Transverse colon (tissue), 4 donors: ENCODE results near the gene OR52A5. TPM values are rescaled to one million over a fixed set of nuclear protein-coding genes. Genes with fewer than 3 reads are reported as not detected.
"Not testable (repeated sequence)": the region's sequence is repeated elsewhere in the genome, so short reads cannot be mapped to it uniquely, and the experiment has no call there.

Experiments used
- DNase-seq: peaks from one replicate; pipeline ENCODE4 v3.0.0-alpha.2; 2019
- H3K27ac ChIP-seq, 4 donors: fragments of 200-600 bp; sonication (generic); 2 replicates each; pipeline ENCODE4 v1.5.1; 2016 to 2018; ENCODE audit warnings: inconsistent platforms in 4 of 4
- H3K27me3 ChIP-seq: fragments of 200-600 bp; sonication (generic); 2 replicates; pipeline ENCODE4 v1.5.1; 2017; ENCODE audit warnings: inconsistent platforms
- H3K36me3 ChIP-seq, 4 donors: fragments of 200-600 bp; sonication (generic); 2 replicates each; pipeline ENCODE4 v1.5.1; 2017 to 2019; ENCODE audit warnings: inconsistent platforms in 4 of 4
- H3K4me1 ChIP-seq, 4 donors: fragments of 200-600 bp; sonication (generic); 2 replicates each; pipeline ENCODE4 v1.5.1; 2017 to 2020; ENCODE audit warnings: inconsistent platforms in 4 of 4
- H3K4me3 ChIP-seq, 4 donors: fragments of 200-600 bp; sonication (generic); 1 replicate in 1 of 4; 2 replicates in 3 of 4; pipeline versions ENCODE4 v1.5.1 to v1.6.1; 2017 to 2019; ENCODE audit warnings: inconsistent platforms in 4 of 4
- H3K9me3 ChIP-seq, 2 donors: fragments of 200-600 bp; sonication (generic); 2 replicates each; pipeline ENCODE4 v1.5.1; 2017 to 2019; ENCODE audit warnings: inconsistent platforms in 2 of 2
- EP300 ChIP-seq: sonication (generic); formaldehyde crosslinking; IDR thresholded peaks from one replicate; pipeline ENCODE4 v1.6.1; 2017; ENCODE audit warnings: antibody characterized with exemption, low read depth
- POLR2A ChIP-seq: fragments of 450-650 bp; IDR thresholded peaks from one replicate; pipeline ENCODE4 v1.6.1; 2016; ENCODE audit warnings: antibody characterized with exemption, mild to moderate bottlenecking, moderate library complexity
- POLR2AphosphoS5 ChIP-seq, 3 donors: sonication (generic); formaldehyde crosslinking; IDR thresholded peaks; one replicate each; pipeline ENCODE4 v1.6.1; 2016; ENCODE audit warnings: antibody characterized with exemption in 3 of 3
- WGBS, 2 donors: methylation state at CpG; one replicate each; pipeline ENCODE4 v1.1.5; 2018; ENCODE audit warnings: low coverage in 1 of 2; 5-methylcytosine and 5-hydroxymethylcytosine counted together
- in situ Hi-C, 4 donors: fragments of 200-750 bp; cut with MboI; loops; one replicate each; pipeline versions ENCODE4 v1.15.0 to v1.15.1; 2017; ENCODE audit warnings: low sequenced_read_pairs in 3 of 4, low pct_ligation_motif_present in 1 of 4, low pct_unique_long_range_greater_than_20kb in 1 of 4
- intact Hi-C: fragments of 100-400 bp; cut with DNase I; formaldehyde crosslinking; loops from one replicate; pipeline ENCODE4 v1.15.1; 2023; ENCODE audit warnings: low total_unique reads
- total RNA-seq, 4 donors: library from RNA; depleted of rRNA; stranded (reverse); fragments of >200 nt; gene quantifications; one replicate each; pipeline ENCODE4 v1.1.0, GENCODE V29; 2016
- TF ChIP-seq, protein P1 (sequence below), 5 experiments: fragments of 200-600 bp in 3 of 5; fragments of 450-650 bp in 2 of 5; sonication (generic) in 3 of 5; IDR thresholded peaks; 1 replicate in 2 of 5; 2 replicates in 3 of 5; pipeline ENCODE4 v1.5.1; 2016 to 2017; ENCODE audit warnings: antibody characterized with exemption in 5 of 5, inconsistent platforms in 3 of 5, mild to moderate bottlenecking in 2 of 5, moderate library complexity in 1 of 5

Gene OR52A5
- total RNA-seq, 4 donors from 2014 or later: not detected

DNA sequence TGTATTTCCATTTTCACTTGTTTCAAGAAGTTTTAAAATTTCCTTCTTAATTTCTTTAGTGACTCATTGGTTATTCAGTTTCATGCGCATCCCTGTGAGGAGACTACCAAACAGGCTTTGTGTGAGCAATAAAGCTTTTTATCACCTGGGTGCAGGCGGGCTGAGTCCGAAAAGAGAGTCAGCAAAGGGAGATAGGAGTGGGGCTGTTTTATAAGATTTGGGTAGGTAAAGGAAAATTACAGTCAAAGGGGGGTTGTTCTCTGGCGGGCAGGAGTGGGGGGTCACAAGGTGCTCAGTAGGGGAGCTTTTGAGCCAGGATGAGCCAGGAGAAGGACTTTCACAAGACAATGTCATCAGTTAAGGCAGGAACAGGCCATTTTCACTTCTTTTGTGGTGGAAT is 22.1 kb upstream of the OR52A5 start:
- in situ Hi-C loops, DNase-seq, H3K9me3 ChIP-seq, H3K4me1 ChIP-seq, H3K36me3 ChIP-seq, intact Hi-C loops, H3K27ac ChIP-seq, H3K4me3 ChIP-seq, H3K27me3 ChIP-seq: not testable (repeated sequence)
- 40 to 88% methylated on average over 1 to 4 of the region's 4 CpGs for WGBS, 2 donors

DNA sequence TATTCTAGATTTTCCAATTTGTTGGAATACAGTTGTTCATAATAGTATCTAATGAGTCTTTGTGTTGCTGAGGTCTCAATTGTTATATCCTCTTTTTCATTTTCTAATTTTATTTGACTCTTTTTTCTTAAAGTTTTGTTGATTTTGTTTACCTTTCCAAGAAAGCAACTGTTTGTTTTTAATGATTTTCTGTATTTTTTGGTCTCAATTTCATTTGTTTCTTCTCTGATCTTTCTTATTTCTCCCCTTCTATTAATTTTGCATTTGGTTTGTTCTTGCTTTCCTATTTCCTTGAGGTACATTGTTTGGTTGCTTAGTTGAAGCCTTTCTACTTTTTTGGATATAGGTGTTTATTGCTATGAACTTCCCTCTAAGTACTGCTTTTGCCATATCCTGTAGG is 21.6 kb upstream of the OR52A5 start:
- H3K4me1 ChIP-seq: no peaks in the 10 kb centered on the region
- in situ Hi-C loops: no loop called here
- DNase-seq: no peak
- TF ChIP-seq POLR2AphosphoS5 (IDR thresholded peaks at IDR 0.05): no peak
- TF ChIP-seq EP300: no peak
- TF ChIP-seq, protein P1, sequence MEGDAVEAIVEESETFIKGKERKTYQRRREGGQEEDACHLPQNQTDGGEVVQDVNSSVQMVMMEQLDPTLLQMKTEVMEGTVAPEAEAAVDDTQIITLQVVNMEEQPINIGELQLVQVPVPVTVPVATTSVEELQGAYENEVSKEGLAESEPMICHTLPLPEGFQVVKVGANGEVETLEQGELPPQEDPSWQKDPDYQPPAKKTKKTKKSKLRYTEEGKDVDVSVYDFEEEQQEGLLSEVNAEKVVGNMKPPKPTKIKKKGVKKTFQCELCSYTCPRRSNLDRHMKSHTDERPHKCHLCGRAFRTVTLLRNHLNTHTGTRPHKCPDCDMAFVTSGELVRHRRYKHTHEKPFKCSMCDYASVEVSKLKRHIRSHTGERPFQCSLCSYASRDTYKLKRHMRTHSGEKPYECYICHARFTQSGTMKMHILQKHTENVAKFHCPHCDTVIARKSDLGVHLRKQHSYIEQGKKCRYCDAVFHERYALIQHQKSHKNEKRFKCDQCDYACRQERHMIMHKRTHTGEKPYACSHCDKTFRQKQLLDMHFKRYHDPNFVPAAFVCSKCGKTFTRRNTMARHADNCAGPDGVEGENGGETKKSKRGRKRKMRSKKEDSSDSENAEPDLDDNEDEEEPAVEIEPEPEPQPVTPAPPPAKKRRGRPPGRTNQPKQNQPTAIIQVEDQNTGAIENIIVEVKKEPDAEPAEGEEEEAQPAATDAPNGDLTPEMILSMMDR (IDR thresholded peaks at IDR 0.05): no peak
- TF ChIP-seq POLR2A: no peak
- H3K27ac ChIP-seq: no peak overlapping the region
- no peaks in the 10 kb centered on the region for H3K27me3 ChIP-seq
- no peaks in the 10 kb centered on the region for H3K9me3 ChIP-seq
- intact Hi-C loops: no loop called here
- H3K36me3 ChIP-seq: no peaks in the 10 kb centered on the region
- H3K4me3 ChIP-seq: no peak overlapping the region

DNA sequence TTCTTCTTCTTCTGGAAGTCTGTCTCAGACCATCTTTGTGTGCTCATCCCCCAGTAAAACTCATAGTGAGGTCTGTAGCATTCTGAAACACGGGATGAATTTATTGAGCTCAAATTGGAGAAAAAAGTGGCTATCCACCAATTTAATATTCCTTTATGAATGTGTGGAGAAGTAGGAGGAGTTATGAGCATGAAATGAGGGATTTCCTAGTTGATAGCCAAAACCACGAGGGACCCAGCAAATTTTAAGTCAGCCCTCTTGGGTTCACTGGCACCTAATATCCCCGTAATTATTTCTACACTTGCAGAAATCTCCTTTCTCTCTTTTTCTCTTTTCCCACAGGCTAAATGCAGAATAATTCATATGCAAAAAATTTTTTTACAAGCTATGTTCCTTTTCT is 16.5 kb upstream of the OR52A5 start, which contains the start of gene OR52A1:
Gene OR52A1, minus strand, starts transcription at position 101 of the 400 bp plus-strand sequence. CDS start 2,388 bp downstream, outside the sequence.
- no peaks in the 10 kb centered on the region for H3K36me3 ChIP-seq
- in situ Hi-C loops (no loop called here), intact Hi-C loops (no loop called here)
- no peaks in the 10 kb centered on the region for H3K9me3 ChIP-seq
- no peak for DNase-seq
- no peak within 1 kb of the TSS for H3K4me3 ChIP-seq
- TF ChIP-seq POLR2A: no peak
- TF ChIP-seq, protein P1 (IDR thresholded peaks at IDR 0.05): no peak
- TF ChIP-seq EP300: no peak
- TF ChIP-seq POLR2AphosphoS5 (IDR thresholded peaks at IDR 0.05): no peak
- no peak within 1 kb of the TSS for H3K27ac ChIP-seq
- H3K27me3 ChIP-seq: no peaks in the 10 kb centered on the region
- H3K4me1 ChIP-seq: no peaks in the 10 kb centered on the region
- 71 to 80% methylated on average over 1 to 3 of the region's 3 CpGs for WGBS, 2 donors

DNA sequence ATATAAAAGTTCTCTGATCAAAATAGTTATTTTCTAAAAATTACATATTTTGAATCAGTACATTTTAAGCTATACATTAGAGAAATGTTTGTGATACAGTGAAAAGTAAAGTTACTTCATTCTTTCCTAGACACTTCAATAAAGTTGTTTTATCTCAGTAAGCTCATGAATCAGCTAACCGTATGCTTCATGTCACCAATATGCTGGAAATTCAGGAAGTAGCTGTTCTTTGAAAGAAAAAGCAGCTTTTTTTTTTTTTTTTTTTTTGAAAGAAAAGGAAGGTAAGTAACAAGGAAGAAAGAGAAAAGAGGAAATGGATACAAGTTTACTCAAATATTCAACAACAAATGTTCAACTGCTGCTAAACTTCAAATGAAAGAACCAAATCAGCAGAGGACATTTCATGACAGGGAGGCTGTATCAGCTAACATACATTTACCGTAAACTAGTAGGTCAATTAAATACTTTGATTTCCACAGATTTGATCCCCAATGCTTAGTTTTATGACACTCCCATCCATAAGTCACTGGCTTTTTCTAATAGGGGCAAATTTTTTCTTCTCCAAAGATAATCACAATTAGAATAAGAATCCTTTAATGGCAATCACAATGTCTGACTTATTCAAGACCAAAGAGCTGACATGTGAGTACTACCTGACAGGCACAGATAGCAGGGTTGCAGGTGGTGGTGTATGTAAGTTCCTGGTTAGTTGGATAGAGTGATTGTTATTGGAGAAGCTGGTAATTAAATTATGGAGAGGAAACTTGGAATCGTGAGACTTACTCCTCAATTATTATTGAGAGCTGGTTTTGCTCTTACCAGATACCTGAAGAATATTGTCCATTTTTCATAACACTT is 15.6 kb upstream of the OR52A5 start:
- intact Hi-C loops: no loop called here
- TF ChIP-seq POLR2AphosphoS5 (IDR thresholded peaks at IDR 0.05): no peak
- TF ChIP-seq POLR2A: no peak
- TF ChIP-seq EP300: no peak
- TF ChIP-seq, protein P1 (IDR thresholded peaks at IDR 0.05): no peak
- no peak for DNase-seq
- in situ Hi-C loops: no loop called here
- Histone ChIP-seq H3K36me3 (no peaks in the 10 kb centered on the region), H3K27ac (no peak overlapping the region), H3K27me3 (no peaks in the 10 kb centered on the region), H3K4me1 (no peaks in the 10 kb centered on the region), H3K9me3 (no peaks in the 10 kb centered on the region), H3K4me3 (no peak overlapping the region)
- 52 to 60% methylated on average over 3 of the region's 3 CpGs for WGBS, 2 donors
